Measurements from ENCODE around the gene CITED4. TPM values are rescaled to one million over a fixed set of nuclear protein-coding genes. Genes with fewer than 3 reads are reported as not detected.
"Not testable (repeated sequence)": the region's sequence is repeated elsewhere in the genome, so short reads cannot be mapped to it uniquely, and the experiment has no call there.

CITED4 gene
- total RNA-seq, 2 donors from 2014 or later: 2.1 to 3.7 TPM

DNA sequence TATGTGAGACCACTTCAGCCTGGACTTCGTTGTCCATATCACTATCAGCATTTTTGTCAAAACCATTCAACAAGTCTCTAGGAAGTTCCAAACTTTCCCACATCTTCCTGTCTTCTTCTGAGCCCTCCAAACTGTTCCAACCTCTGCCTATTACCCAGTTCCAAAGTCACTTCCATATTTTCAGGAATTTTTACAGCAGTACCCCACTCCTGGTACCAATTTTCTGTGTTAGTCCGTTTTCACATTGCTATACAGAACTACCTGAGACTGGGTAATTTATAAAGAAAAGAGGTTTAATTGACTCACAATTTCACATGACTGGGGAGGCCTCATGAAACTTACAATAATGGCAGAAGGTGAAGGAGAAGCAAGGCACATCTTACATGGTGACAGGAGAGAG is 32.7 kb upstream of the CITED4 start:
- ATAC-seq (replicated peaks); H3K36me3 Mint-ChIP-seq (ENCODE audit: low read depth); H3K4me1 Mint-ChIP-seq; H3K27me3 Mint-ChIP-seq; H3K4me3 Mint-ChIP-seq: not testable (repeated sequence)
- Mint-ChIP-seq H3K9me3 (peaks cover 13% of the 10 kb centered on the region), H3K27ac (peak overlapping the region; percentile 4)

DNA sequence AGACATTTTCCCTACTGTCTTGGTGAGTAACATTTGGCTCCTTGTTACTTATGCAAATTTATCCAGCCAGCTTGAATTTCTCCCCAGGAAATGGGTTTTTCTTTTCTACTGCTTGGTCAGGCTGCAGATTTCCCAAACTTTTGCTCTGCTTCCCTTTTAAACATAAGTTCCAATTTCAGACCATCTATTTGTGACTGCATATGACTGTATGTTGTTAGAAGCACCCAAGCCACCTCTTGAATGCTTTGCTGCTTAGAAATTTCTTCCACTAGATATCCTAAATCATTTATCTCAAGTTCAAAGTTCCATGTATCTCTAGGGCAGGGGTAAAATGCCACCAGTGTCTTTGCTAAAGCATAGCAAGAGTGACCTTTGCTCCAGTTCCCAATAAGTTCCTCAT is 32.3 kb upstream of the CITED4 start:
- peaks cover 3% of the 10 kb centered on the region for H3K27me3 Mint-ChIP-seq
- H3K9me3 Mint-ChIP-seq: peaks cover 13% of the 10 kb centered on the region
- H3K4me3 Mint-ChIP-seq: no peak overlapping the region
- peaks cover 4% of the 10 kb centered on the region for H3K4me1 Mint-ChIP-seq
- no peak for ATAC-seq (replicated peaks)
- peak overlapping the region; percentile 4 for H3K27ac Mint-ChIP-seq
- no peaks in the 10 kb centered on the region for H3K36me3 Mint-ChIP-seq (ENCODE audit: low read depth)

DNA sequence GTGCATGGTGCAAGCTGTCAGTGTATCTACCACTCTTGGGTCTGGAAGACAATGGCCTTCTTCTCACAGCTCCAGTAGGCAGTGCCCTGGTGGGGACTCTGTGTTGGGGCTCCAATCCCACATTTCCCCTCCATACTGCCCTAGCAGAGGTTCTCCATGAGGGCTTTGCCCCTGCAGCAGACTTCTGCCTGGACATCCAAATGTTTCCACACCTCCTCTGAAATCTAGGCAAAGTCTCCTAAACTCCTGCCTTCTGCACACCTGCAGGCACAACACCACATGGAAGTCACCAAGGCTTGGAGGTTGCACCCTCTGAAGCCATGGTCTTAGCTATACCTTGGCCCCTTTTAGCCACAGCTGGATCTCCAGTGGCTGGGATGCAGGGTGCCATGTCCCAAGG is 31.8 kb upstream of the CITED4 start:
- Mint-ChIP-seq H3K27ac (no peak overlapping the region), H3K4me3 (no peak overlapping the region), H3K36me3 (ENCODE audit: low read depth) (no peaks in the 10 kb centered on the region), H3K27me3 (peaks cover 4% of the 10 kb centered on the region), H3K4me1 (peaks cover 4% of the 10 kb centered on the region), H3K9me3 (peaks cover 13% of the 10 kb centered on the region)
- no peak for ATAC-seq (replicated peaks)

DNA sequence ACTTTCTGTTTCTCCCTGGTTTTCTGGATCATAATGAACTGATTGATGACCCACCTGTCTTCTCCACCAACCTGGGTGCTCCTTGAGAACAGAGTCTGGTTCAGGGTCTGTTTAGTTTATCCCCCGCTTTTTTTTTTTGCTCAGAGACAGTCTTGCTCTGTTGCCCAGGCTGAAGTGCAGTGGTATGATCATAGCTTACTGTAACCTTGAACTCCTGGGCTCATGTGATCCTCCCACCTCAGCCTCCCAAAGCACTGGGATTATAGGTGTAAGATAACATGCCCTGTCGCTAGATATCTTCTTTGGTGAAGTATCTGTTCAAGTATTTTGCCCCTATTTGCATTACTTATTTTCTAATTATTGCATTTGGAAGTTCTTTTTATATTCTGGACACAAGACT is 30.2 kb upstream of the CITED4 start:
- Mint-ChIP-seq H3K9me3 (peaks cover 13% of the 10 kb centered on the region), H3K4me1 (peaks cover 4% of the 10 kb centered on the region)
- ATAC-seq (replicated peaks): no peak

DNA sequence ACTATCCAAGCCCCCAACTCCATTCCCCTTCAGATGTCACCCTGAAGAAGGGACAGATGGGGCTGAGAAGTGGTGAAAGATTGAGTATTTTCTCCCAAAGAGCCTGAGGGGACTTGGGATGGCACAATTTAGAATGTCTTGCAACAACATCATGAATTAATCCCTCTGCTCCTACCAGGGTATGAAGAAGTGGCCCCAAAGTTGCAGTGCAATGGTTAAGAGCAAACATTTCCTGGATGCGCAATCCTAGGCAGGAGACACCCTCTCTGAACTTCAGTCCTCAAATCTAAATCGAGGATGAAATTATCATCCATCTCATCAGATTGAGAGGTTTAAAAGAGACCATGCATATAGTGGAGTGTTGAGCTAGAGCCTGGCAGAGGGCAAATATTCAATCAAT is 28.6 kb upstream of the CITED4 start:
- H3K4me1 Mint-ChIP-seq: peaks cover 4% of the 10 kb centered on the region
- H3K36me3 Mint-ChIP-seq (ENCODE audit: low read depth): no peaks in the 10 kb centered on the region
- peaks cover 13% of the 10 kb centered on the region for H3K9me3 Mint-ChIP-seq
- peaks cover 28% of the 10 kb centered on the region for H3K27me3 Mint-ChIP-seq
- H3K27ac Mint-ChIP-seq: no peak overlapping the region
- ATAC-seq (replicated peaks): no peak
- no peak overlapping the region for H3K4me3 Mint-ChIP-seq

More for the DNA sequence above, 30.2 kb upstream of the CITED4 start:
- no peak overlapping the region for H3K27ac Mint-ChIP-seq
- H3K4me3 Mint-ChIP-seq: no peak overlapping the region
- peaks cover 15% of the 10 kb centered on the region for H3K27me3 Mint-ChIP-seq
- H3K36me3 Mint-ChIP-seq (ENCODE audit: low read depth): no peaks in the 10 kb centered on the region

DNA sequence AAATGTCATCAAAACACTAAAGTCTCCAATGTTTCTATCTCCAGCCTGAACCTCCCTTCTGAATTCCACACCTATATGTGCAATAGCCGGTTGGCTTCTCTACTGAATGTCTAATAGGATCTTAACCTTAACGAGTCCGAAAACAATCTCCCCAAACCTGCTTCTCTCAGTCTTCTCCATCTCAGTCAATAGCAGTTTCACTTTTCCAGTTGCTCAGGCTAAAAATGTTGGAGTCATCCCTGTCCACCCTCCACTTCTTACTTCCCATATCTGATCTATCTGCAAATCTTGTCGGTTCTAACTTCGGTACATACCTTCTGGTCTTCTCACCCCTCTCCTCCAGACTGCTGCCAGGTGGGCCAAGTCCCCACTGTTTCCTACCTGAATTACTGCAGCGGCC is 25.5 kb upstream of the CITED4 start:
- peaks cover 5% of the 10 kb centered on the region for H3K4me1 Mint-ChIP-seq
- no peaks in the 10 kb centered on the region for H3K36me3 Mint-ChIP-seq (ENCODE audit: low read depth)
- H3K9me3 Mint-ChIP-seq: no peaks in the 10 kb centered on the region
- no peak overlapping the region for H3K27ac Mint-ChIP-seq
- H3K27me3 Mint-ChIP-seq: peaks cover 40% of the 10 kb centered on the region
- H3K4me3 Mint-ChIP-seq: no peak overlapping the region
- ATAC-seq (replicated peaks): no peak

DNA sequence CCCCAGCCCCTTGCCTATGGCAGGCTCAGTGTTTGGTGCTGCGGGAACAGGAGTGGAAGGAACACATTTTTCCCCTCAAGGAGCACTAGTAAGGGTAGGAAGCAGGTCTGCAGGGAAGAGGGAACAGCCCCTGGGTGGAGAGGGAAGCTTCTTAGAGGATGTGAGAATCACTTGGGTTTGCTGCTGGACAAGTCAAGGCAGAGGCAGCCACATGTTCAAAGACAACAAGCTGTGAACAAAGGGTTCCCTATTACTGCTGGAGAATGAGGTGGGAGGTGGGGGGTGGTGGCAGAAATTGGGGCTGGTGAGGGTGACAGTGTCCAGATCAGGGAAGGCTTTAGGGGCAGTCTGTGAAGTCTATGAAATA is 24.8 kb upstream of the CITED4 start:
- Mint-ChIP-seq H3K36me3 (ENCODE audit: low read depth) (no peaks in the 10 kb centered on the region), H3K4me3 (no peak overlapping the region), H3K4me1 (peaks cover 5% of the 10 kb centered on the region), H3K27me3 (peaks cover 42% of the 10 kb centered on the region), H3K27ac (no peak overlapping the region), H3K9me3 (no peaks in the 10 kb centered on the region)
- ATAC-seq (replicated peaks): no peak

DNA sequence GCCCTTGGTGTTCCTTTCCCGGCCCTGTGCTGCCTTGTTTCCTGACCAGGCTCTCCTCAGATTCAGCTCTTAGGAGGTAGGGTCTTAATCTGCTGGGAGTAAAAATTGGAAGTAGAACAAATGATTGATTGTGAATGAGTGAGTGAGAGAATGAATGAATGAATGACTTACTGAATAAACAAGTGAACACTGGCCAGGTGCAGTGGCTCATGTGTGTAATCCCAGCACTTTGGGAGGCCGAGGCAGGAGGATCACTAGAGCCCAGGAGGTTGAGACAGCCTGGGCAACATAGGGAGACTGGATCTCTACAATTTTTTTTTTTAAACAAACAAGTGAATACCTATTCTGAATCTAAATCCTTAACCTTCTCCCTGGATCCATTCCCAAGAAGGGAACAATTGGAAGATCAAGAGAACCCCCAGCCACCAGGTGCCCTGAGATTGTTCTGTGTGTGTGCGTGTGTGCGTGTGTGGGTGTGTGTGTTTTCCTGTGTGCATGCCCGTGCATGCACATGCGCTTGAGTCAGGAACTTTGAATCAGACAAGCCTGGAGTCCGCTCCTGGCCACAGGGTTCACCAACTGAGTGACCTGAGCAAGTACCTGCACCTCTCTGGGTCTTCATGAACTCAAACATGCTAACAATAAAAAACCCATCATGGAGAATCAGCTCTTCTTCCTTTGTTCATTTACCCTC is 24.3 kb upstream of the CITED4 start:
- Mint-ChIP-seq H3K4me1 (peaks cover 5% of the 10 kb centered on the region), H3K27me3 (peaks cover 40% of the 10 kb centered on the region), H3K9me3 (no peaks in the 10 kb centered on the region), H3K27ac (no peak overlapping the region), H3K36me3 (ENCODE audit: low read depth) (no peaks in the 10 kb centered on the region), H3K4me3 (no peak overlapping the region)
- no peak for ATAC-seq (replicated peaks)

DNA sequence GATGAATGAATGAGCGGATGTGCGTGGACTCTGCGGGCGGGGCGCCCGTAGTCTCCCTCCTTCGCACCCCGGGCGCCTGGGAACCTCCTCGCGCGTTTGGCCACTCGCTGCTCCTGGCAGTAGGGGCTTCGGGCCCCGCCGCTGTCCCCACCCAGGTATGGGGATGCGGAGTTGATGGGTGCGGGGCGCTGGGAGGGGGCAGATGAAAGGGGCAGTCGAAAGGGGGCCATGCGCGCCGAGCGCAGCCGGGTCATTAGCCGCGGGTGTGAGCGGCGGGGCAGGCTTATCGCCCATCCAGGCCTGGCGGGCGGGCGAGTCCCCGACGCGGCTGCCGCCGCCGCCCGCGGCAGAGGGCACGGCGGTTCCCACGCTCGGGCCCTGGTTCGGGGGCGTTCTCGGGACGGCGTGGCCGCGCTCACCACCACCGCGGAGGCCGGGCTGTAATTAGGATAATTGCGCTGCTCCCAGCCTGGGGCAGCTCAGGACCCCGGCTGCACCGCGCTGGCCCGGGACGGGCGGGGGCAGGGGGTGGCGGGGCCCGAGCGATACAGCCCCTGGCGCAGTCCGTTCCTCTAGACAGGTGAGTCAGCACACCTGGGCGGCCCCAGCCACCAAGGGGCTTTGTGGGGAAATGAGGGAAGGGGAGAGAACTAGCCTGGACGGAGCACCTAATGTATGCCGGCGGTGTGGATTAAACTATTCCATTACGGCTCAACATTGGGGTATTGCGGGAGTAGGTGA is 22.1 kb upstream of the CITED4 start:
- no peaks in the 10 kb centered on the region for H3K36me3 Mint-ChIP-seq (ENCODE audit: low read depth)
- peaks cover 39% of the 10 kb centered on the region for H3K27me3 Mint-ChIP-seq
- H3K27ac Mint-ChIP-seq: no peak overlapping the region
- peaks cover 5% of the 10 kb centered on the region for H3K4me1 Mint-ChIP-seq
- H3K9me3 Mint-ChIP-seq: no peaks in the 10 kb centered on the region
- no peak for ATAC-seq (replicated peaks)
- H3K4me3 Mint-ChIP-seq: peak overlapping the region; percentile 48

DNA sequence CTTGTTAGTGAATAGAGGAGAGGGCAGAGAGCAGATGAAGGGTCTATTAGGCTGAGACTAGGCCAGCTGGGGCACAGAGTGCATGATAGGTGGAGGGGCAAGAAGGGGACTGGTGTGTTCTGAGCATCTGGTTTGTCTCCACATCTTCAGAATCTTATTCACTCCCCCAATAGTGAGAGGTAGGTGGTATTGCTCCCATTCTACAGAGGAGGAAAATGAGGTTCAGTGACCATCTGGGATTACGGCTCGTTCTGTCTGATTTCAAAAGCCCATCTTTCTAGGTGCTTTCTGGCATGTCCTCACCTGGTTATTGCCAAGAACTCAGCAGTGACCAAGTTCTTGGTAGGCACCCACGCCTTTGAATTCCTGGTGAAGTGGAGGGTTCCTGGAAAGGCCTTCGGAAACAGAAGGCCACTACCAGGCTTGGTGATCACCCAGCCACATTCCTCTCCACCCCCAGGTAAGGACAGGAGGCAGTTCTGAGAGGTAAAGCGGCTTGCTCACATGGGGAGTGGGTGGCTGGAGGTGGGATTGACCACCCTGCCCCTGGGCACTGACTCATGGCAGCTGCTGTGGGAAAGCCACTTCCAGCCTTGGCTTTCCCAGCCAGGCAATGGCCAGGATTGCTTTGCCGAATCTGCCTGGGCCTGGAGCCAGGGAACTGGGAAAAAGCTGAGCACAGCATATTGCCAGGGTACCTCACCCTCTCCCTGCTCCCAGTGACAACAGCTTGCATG is 18.8 kb upstream of the CITED4 start:
- no peak for ATAC-seq (replicated peaks)
- peaks cover 15% of the 10 kb centered on the region for H3K27me3 Mint-ChIP-seq
- no peaks in the 10 kb centered on the region for H3K36me3 Mint-ChIP-seq (ENCODE audit: low read depth)
- peaks cover 16% of the 10 kb centered on the region for H3K4me1 Mint-ChIP-seq
- no peaks in the 10 kb centered on the region for H3K9me3 Mint-ChIP-seq
- no peak overlapping the region for H3K27ac Mint-ChIP-seq
- no peak overlapping the region for H3K4me3 Mint-ChIP-seq

DNA sequence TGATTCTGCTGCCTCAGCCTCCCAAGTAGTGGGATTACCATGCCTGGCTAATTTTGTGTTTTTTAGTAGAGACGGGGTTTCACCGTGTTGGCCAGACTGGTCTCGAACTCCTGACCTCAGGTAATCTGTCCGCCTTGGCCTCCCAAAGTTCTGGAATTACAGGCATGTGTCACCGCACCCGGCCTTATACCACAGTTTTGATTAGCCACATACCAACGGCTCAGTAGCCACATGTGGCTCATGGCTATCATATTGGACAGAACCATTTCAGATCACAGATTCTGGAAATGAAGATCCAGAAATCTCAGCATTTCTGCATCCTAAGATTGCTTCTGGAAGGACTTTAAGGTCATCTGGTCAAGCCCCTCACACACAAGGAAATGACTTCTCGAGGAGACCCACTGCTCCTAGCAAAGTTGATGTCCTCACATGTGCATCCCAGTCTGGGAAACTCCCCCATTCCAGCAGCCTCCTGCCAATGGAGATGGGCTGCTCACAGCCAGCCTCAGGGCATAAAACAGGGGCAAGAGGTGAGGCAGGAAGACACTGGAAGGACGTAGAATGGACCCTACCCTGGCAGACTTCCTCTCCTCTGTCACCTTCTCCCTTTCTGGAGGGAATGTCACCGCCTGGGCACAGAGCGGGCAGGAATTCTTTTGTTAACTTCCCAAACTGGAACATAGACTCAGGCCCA is 17.5 kb upstream of the CITED4 start:
- H3K9me3 Mint-ChIP-seq: no peaks in the 10 kb centered on the region
- ATAC-seq (replicated peaks): no peak
- peaks cover 27% of the 10 kb centered on the region for H3K4me1 Mint-ChIP-seq
- no peak overlapping the region for H3K4me3 Mint-ChIP-seq
- H3K27ac Mint-ChIP-seq: no peak overlapping the region
- peaks cover 12% of the 10 kb centered on the region for H3K27me3 Mint-ChIP-seq
- no peaks in the 10 kb centered on the region for H3K36me3 Mint-ChIP-seq (ENCODE audit: low read depth)

DNA sequence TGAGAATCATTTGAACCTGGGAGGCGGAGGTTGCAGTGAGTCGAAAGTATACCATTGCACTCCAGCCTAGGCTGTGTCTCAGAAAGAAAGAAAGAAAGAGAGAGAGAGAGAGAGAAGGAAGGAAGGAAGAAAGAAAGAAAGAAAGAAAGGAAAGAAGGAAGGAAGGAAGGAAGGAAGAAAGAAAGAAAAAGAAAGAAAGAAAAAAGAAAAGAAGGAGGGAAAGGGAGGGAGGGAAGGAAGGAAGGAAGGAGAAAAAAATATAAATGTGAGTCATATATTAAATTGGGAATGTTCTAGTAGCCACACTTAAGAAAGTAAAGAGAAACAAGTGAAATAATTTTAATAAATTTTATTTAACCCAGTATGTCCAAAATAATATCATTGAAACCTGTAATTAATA is 16.7 kb upstream of the CITED4 start:
- Mint-ChIP-seq H3K4me1 (peaks cover 26% of the 10 kb centered on the region), H3K27ac (no peak overlapping the region), H3K9me3 (no peaks in the 10 kb centered on the region), H3K27me3 (peaks cover 10% of the 10 kb centered on the region), H3K36me3 (ENCODE audit: low read depth) (no peaks in the 10 kb centered on the region), H3K4me3 (no peak overlapping the region)
- ATAC-seq (replicated peaks): no peak

DNA sequence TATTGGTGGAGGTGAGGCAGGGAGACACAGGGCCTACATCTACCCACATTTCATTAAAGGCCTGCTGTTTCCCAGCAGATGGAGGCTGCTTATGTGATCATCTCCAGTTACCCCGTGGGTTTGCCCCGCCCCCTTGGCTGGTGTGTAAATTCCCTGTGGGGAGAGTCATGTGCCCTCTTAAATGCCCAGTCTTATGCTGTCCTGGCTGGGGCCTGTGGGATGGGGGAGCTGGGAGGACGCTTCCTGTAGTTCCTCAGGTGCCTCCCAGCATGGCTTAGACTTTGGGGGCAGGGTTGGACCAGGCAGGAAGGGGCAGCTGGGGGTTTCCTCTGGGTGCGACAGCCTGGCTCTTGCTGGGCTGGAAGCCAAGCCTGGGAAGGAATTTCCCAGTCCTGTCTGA is 15.5 kb upstream of the CITED4 start:
- Mint-ChIP-seq H3K9me3 (no peaks in the 10 kb centered on the region), H3K36me3 (ENCODE audit: low read depth) (no peaks in the 10 kb centered on the region), H3K4me1 (peaks cover 30% of the 10 kb centered on the region), H3K4me3 (peak overlapping the region; percentile 49), H3K27me3 (peaks cover 2% of the 10 kb centered on the region), H3K27ac (peak overlapping the region; percentile 76)
- peak; percentile 22 for ATAC-seq (replicated peaks)

DNA sequence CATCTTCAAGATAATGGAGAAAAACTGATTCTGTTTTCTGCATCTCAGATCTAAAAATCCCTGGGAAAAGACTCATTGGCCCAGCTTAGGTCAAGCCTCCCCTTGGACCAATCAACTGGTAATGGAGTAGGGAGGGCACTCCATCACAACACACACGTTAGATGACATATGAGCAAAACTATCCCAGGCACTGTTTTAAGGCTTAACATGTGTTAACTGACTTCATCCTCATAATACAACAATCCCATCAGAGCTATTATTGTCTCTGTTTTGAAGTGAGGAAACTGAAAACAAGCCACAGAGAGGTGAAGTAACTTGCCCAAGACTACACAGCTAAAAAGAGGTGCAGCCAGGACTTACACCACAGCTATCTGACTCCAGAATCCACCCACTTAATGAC is 14.7 kb upstream of the CITED4 start:
- no peaks in the 10 kb centered on the region for H3K27me3 Mint-ChIP-seq
- H3K9me3 Mint-ChIP-seq: no peaks in the 10 kb centered on the region
- peaks cover 30% of the 10 kb centered on the region for H3K4me1 Mint-ChIP-seq
- no peaks in the 10 kb centered on the region for H3K36me3 Mint-ChIP-seq (ENCODE audit: low read depth)
- H3K4me3 Mint-ChIP-seq: peak overlapping the region; percentile 49
- peak overlapping the region; percentile 76 for H3K27ac Mint-ChIP-seq
- ATAC-seq (replicated peaks): no peak
